Motor neuron (in vitro differentiated cells): ENCODE data around the gene TBRG4. TPM values are rescaled to one million over a fixed set of nuclear protein-coding genes. Genes with fewer than 3 reads are reported as not detected.

ENCODE experiments used
- ATAC-seq, 8 experiments: fragments of 200-7000 bp; cut with Tn5 transposase; replicated peaks in 6 of 8; 2 replicates each; pipeline ENCODE4 v1.8.0; 2021; ENCODE audit warnings: mild to moderate bottlenecking in 8 of 8, moderate library complexity in 8 of 8
- H3K27ac ChIP-seq, 2 donors: fragments of 250-450 bp; sonication (Bioruptor Pico); 2 replicates each; pipeline ENCODE4 v1.9.0; 2021; ENCODE audit warnings: antibody characterized with exemption in 2 of 2, mild to moderate bottlenecking in 2 of 2, moderate library complexity in 1 of 2
- H3K4me1 ChIP-seq, 2 donors: fragments of 250-450 bp; sonication (Bioruptor Pico); replicated peaks in 1 of 2; 2 replicates each; pipeline ENCODE4 v1.6.1; 2021; ENCODE audit warnings: antibody characterized with exemption in 2 of 2, mild to moderate bottlenecking in 2 of 2, moderate library complexity in 1 of 2
- H3K4me3 ChIP-seq, 5 donors: fragments of 250-450 bp; sonication (Bioruptor Pico); 2 replicates each; pipeline ENCODE4 v1.9.0; 2021; ENCODE audit warnings: antibody characterized with exemption in 5 of 5, mild to moderate bottlenecking in 5 of 5, moderate library complexity in 4 of 5
- WGBS, 10 experiments: fragments of 450-650 bp; shearing (Covaris generic); methylation state at CpG; one replicate each; pipeline ENCODE4 v1.0.0; 2022; 5-methylcytosine and 5-hydroxymethylcytosine counted together
- in situ Hi-C, 9 experiments: fragments of 400-800 bp; cut with MboI; loops; one replicate each; pipeline ENCODE4 v1.15.0; 2021; ENCODE audit warnings: low sequenced_read_pairs in 9 of 9, low pct_unique_long_range_greater_than_20kb in 2 of 9; ENCODE audit not compliant: unreplicated experiment in 9 of 9
- total RNA-seq, 8 experiments: library from RNA; unstranded; fragments of 300-600 nt; gene quantifications; 2 replicates each; pipeline versions ENCODE4 v1.2.3 to v1.2.4, GENCODE V29; 2022

The TBRG4 gene
- total RNA-seq, 8 experiments from 2014 or later, result 27.4 to 104 (median 44.1) TPM

DNA sequence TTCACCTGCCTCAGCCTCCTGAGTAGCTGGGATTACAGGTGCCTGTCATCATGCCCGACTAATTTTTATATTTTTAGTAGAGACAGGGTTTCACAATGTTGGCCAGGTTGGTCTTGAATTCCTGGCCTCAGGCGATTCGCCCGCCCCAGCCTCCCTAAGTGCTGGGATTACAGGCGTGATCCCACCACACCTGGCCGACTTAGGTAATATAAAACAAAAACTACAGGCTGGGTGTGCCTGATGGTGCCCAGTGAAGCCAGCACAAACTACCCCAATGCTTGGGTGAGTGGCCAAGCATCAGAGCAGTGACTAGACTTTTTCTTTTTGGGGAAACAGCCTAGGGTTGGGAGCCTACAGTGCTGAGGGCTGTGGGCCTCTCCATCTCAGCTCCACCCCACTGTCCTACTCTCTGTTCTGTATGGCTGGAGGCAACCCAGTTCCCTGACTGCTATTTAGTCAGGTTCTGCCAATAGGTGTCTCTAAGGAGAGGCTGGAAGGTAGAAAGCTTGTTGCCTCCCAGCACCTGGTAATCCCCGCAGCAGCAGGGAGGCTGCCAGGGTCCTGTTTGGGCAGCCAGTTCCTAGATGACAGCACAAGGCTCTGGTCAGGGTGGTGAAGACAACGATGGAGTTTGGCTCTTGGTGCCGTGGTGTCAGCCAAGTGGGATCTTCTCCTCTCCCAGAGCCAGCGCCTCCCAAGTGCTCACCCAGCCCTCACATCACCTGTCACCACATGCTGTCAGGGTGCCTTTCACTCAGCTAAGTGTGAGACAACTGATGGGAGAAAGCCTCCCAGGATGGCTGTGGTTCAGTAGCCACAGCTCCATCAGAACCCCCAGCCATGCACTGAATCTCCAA, 12.3 kb downstream of the TBRG4 start:
- Histone ChIP-seq H3K27ac (no peak overlapping the region), H3K4me1 (no peaks in the 10 kb centered on the region), H3K4me3 (no peak overlapping the region)
- in situ Hi-C loops, result no loop called here
- 77 to 100% (median 86%) methylated on average over 1 to 6 of the region's 10 CpGs; no CpG with 5 or more reads in 5 of the 10 experiments for WGBS, 10 experiments
- ATAC-seq, result peak in 4 of 8 experiments; percentile 10 to 27 (median 15)

GRCh38 chr7:45092931-45093235, 18.6 kb downstream of the TBRG4 start:
- in situ Hi-C loops, result no loop called here
- WGBS, 10 experiments, result 46 to 90% (median 79%) methylated on average over 1 to 3 of the region's 3 CpGs; no CpG with 5 or more reads in 4 of the 10 experiments
- H3K4me1 ChIP-seq, result peaks cover 9 to 11% of the 10 kb centered on the region in 2 donors
- no peak overlapping the region for H3K27ac ChIP-seq
- no peak for ATAC-seq
- no peak overlapping the region for H3K4me3 ChIP-seq

DNA sequence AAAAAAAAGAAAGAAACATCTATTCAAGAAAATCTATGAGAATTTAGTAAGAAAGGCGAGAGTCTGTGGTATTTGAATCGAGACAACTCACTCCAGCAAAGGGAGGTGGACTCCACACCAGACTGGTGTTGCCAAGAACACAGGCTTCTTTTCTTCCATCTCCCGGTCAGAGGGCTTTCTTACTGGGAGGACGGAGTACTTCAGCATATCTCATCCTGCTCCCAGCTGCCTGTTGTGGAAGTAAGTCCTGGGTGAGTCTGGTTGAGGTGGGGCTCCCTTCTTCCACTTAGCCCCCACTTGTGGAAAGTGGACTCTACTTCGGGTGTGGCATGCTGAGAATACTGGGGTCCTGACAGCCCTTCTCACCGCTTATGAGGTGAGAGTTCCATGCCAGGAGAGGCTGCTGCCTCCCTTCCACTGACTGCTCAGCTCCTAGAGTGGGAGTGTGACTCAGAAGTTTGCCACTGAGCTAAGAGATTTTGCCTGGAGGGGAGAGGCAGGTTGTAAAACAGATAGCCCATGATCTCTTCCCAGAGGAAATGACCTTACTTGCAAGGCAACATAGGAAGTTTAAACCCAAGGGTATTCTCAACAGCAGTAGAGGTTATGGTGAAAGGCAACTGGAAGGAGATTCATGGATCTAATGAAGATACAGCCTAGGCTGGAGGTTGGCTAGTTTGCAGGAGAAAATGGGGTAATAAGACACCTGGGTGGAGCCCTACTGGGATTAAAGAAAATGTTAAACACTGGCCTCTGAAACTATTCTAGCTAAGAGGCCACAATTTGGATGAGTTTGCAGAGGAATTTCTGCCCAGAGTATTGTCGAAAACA, 19.2 kb downstream of the TBRG4 start:
- WGBS, 10 experiments, result 40 to 79% (median 56%) methylated on average over 1 to 4 of the region's 7 CpGs
- ATAC-seq, result peak in 3 of 8 experiments; percentile 27 to 53 (median 35)
- no peak overlapping the region for H3K27ac ChIP-seq
- no peak overlapping the region for H3K4me3 ChIP-seq
- in situ Hi-C loops, result no loop called here
- peaks cover 14 to 16% of the 10 kb centered on the region in 2 donors for H3K4me1 ChIP-seq

- in situ Hi-C loops, result no loop called here
- peak in 5 of 8 experiments; percentile 84 to 88 (median 84) for ATAC-seq
- H3K4me1 ChIP-seq, result peaks cover 18 to 21% of the 10 kb centered on the region in 2 donors
- 0% methylated on average over 2 to 5 of the region's 22 CpGs; no CpG with 5 or more reads in 7 of the 10 experiments for WGBS, 10 experiments
- peak overlapping the region; percentile 59 to 91 (median 72) for H3K4me3 ChIP-seq
- H3K27ac ChIP-seq, result peak overlapping the region; percentile 89 to 92
These were observed 22.1 kb downstream of the TBRG4 start for GRCh38 chr7:45089341-45089891.

- in situ Hi-C loops, result no loop called here
- Histone ChIP-seq H3K27ac (peak within 1 kb of the TSS; percentile 89 to 92), H3K4me1 (peaks cover 18 to 21% of the 10 kb centered on the region in 2 donors), H3K4me3 (peak within 1 kb of the TSS; percentile 59 to 91 (median 72))
- peak in 5 of 8 experiments; percentile 71 to 84 (median 80) for ATAC-seq
- no CpG with 5 or more reads among the region's 50 CpGs for WGBS, 10 experiments
These were observed 22.6 kb downstream of the TBRG4 start, which contains the start of gene NACAD for GRCh38 chr7:45088821-45089340. Gene NACAD (minus strand): TSS chr7:45088969. CDS start chr7:45088894, 75 bp downstream.

DNA sequence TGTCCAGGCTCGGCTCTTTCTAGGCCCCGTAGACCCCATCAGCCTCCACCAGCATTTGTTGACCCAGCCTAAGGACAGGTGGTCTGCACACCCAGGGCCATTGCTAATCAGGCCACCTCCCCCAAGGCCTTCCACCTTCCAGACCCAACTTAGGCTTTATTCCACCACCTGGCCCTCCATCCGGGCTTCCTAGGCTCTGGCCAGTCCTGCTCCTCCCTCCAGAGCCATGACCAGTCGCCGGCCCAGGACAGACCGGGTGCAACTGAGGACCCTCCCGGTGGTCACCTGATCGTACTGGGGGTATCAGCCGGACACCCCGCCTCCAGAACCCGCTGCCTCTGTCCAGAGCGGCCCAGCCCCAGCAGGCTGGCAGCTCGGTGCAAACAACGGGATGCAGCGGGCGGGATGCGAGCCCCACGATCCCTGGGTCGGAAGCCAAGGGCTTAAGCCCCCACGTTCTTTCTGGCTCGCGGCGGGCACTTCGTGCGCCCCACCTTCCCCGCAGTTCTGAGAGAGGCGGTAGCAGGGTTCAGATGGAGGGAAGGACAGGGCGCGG, 23.3 kb downstream of the TBRG4 start:
- Histone ChIP-seq H3K27ac (peak overlapping the region; percentile 89 to 92), H3K4me3 (peak overlapping the region; percentile 59 to 91 (median 72)), H3K4me1 (peaks cover 18 to 21% of the 10 kb centered on the region in 2 donors)
- in situ Hi-C loops, result no loop called here
- no peak for ATAC-seq
- 7 to 67% (median 27%) methylated on average over 3 to 9 of the region's 29 CpGs; no CpG with 5 or more reads in 7 of the 10 experiments for WGBS, 10 experiments

- Histone ChIP-seq H3K4me1 (peaks cover 18 to 21% of the 10 kb centered on the region in 2 donors), H3K27ac (peak overlapping the region in 1 of 2 donors; percentile 92), H3K4me3 (peak overlapping the region; percentile 59 to 91 (median 72))
- WGBS, 10 experiments, result 20 to 100% (median 83%) methylated on average over 1 to 2 of the region's 6 CpGs; no CpG with 5 or more reads in 7 of the 10 experiments
- no peak for ATAC-seq
- in situ Hi-C loops, result no loop called here
These were observed 24.0 kb downstream of the TBRG4 start for GRCh38 chr7:45087301-45088145.

DNA sequence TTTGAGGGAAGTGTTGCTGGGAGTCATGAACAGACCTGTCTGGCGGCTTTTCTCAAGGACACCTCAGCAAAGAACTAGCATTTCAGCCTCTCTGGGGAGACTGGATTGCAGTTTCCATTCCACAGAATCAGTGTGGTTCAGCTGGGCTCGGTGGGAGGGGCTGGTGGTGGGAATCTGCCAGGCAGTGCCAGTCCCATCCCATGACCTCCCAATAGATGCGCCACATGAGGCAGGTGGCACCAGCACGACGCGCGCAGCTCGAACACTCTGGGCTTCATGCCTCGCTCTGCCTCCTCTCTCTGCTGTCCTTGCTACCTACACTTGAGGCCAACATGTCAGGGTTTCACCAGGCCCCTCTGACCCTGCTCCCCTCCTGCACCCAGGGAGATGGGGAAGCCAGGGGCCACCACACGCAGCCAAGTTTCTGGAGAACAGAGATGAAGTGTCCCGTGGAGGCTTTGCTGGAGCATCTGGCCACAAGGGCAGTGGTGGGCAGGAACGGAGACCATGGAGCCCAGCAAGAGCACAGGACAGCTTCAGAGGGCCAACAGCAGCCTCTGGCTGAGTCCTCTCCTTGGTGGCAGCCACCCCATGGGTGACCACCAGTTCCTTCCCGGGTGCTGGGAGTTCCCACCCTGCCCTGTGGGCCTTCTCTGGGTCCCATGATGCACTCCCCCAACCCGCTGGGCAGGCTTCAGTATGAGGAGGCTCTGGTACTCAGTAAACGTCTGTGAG, 25.0 kb downstream of the TBRG4 start:
- H3K4me1 ChIP-seq, result peaks cover 18 to 21% of the 10 kb centered on the region in 2 donors
- no peak overlapping the region for H3K27ac ChIP-seq
- ATAC-seq, result no peak
- in situ Hi-C loops, result no loop called here
- no peak overlapping the region for H3K4me3 ChIP-seq
- WGBS, 10 experiments, result 20 to 100% (median 81%) methylated on average over 1 to 6 of the region's 15 CpGs; no CpG with 5 or more reads in 3 of the 10 experiments

- Histone ChIP-seq H3K4me3 (no peak overlapping the region), H3K4me1 (peaks cover 18 to 21% of the 10 kb centered on the region in 2 donors), H3K27ac (no peak overlapping the region)
- in situ Hi-C loops, result no loop called here
- WGBS, 10 experiments, result 40 to 60% methylated on average over 1 to 4 of the region's 23 CpGs; no CpG with 5 or more reads in 8 of the 10 experiments
- no peak for ATAC-seq
These were observed 25.8 kb downstream of the TBRG4 start for GRCh38 chr7:45085619-45086200.

- H3K4me3 ChIP-seq, result no peak overlapping the region
- no peak overlapping the region for H3K27ac ChIP-seq
- in situ Hi-C loops, result no loop called here
These were observed 26.4 kb downstream of the TBRG4 start for GRCh38 chr7:45084901-45085618.

More at GRCh38 chr7:45084901-45085618, 26.4 kb downstream of the TBRG4 start:
- 64 to 100% (median 79%) methylated on average over 2 to 8 of the region's 24 CpGs; no CpG with 5 or more reads in 5 of the 10 experiments for WGBS, 10 experiments
- no peak for ATAC-seq
- H3K4me1 ChIP-seq, result peaks cover 14 to 20% of the 10 kb centered on the region in 2 donors
